Measurements from ENCODE around the gene MATN3. TPM values are rescaled to one million over a fixed set of nuclear protein-coding genes. Genes with fewer than 3 reads are reported as not detected.

Gene MATN3
- total RNA-seq, 1 donor from 2014 or later = 0.32 TPM

- H3K27ac Mint-ChIP-seq (ENCODE audit: unreplicated experiment) = no peak overlapping the region
- no peaks in the 10 kb centered on the region for H3K9me3 Mint-ChIP-seq (ENCODE audit: unreplicated experiment)
- H3K36me3 Mint-ChIP-seq (ENCODE audit: unreplicated experiment) = no peaks in the 10 kb centered on the region
- no peaks in the 10 kb centered on the region for H3K4me1 Mint-ChIP-seq (ENCODE audit: low read depth, unreplicated experiment)
- no peak overlapping the region for H3K4me3 Mint-ChIP-seq (ENCODE audit: unreplicated experiment)
- DNase-seq = no peak
- no peaks in the 10 kb centered on the region for H3K27me3 Mint-ChIP-seq (ENCODE audit: unreplicated experiment)
- TF ChIP-seq, protein P1, sequence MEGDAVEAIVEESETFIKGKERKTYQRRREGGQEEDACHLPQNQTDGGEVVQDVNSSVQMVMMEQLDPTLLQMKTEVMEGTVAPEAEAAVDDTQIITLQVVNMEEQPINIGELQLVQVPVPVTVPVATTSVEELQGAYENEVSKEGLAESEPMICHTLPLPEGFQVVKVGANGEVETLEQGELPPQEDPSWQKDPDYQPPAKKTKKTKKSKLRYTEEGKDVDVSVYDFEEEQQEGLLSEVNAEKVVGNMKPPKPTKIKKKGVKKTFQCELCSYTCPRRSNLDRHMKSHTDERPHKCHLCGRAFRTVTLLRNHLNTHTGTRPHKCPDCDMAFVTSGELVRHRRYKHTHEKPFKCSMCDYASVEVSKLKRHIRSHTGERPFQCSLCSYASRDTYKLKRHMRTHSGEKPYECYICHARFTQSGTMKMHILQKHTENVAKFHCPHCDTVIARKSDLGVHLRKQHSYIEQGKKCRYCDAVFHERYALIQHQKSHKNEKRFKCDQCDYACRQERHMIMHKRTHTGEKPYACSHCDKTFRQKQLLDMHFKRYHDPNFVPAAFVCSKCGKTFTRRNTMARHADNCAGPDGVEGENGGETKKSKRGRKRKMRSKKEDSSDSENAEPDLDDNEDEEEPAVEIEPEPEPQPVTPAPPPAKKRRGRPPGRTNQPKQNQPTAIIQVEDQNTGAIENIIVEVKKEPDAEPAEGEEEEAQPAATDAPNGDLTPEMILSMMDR (IDR thresholded peaks at IDR 0.05; ENCODE audit: partially characterized antibody, unreplicated experiment) = no peak
Observed at GRCh38 chr2:20005067-20005627, 7.3 kb downstream of the MATN3 start.

DNA sequence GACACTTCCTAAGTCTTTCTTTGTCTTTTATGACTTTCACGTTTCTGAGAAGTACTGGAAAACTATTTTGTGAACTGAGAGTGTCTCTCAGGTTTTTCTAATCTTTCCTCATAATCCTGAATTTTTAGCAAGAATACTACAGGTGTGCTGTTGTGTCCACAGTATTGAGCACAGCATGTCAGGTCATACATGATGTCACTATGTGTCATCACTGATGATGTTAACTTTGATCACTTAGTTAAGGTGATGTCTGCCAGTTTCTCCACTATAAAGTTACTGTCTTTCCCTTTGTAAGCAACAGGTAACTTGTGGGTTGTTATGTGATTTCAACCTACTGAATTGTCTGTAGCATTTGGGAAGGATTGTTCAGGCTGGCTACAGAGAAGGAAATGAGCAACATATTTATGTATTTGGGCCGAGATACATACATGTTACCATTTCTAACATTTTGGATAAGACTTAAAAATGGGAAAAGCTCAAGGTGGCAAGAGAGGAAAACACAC is 11.1 kb downstream of the MATN3 start:
- TF ChIP-seq, protein P1 (IDR thresholded peaks at IDR 0.05; ENCODE audit: partially characterized antibody, unreplicated experiment) = no peak
- Mint-ChIP-seq H3K36me3 (ENCODE audit: unreplicated experiment) (no peaks in the 10 kb centered on the region), H3K27me3 (ENCODE audit: unreplicated experiment) (peaks cover 3% of the 10 kb centered on the region), H3K9me3 (ENCODE audit: unreplicated experiment) (no peaks in the 10 kb centered on the region), H3K4me1 (ENCODE audit: low read depth, unreplicated experiment) (no peaks in the 10 kb centered on the region), H3K27ac (ENCODE audit: unreplicated experiment) (no peak overlapping the region), H3K4me3 (ENCODE audit: unreplicated experiment) (no peak overlapping the region)
- DNase-seq = no peak

GRCh38 chr2:19993731-19994130 is 18.7 kb downstream of the MATN3 start:
- no peak for DNase-seq
- no peaks in the 10 kb centered on the region for H3K36me3 Mint-ChIP-seq (ENCODE audit: unreplicated experiment)
- no peaks in the 10 kb centered on the region for H3K9me3 Mint-ChIP-seq (ENCODE audit: unreplicated experiment)
- H3K4me1 Mint-ChIP-seq (ENCODE audit: low read depth, unreplicated experiment) = peaks cover 6% of the 10 kb centered on the region
- TF ChIP-seq, protein P1 (IDR thresholded peaks at IDR 0.05; ENCODE audit: partially characterized antibody, unreplicated experiment) = no peak
- H3K27ac Mint-ChIP-seq (ENCODE audit: unreplicated experiment) = no peak overlapping the region
- no peaks in the 10 kb centered on the region for H3K27me3 Mint-ChIP-seq (ENCODE audit: unreplicated experiment)
- H3K4me3 Mint-ChIP-seq (ENCODE audit: unreplicated experiment) = no peak overlapping the region

GRCh38 chr2:19991895-19992294 is 20.6 kb downstream of the MATN3 start:
- Mint-ChIP-seq H3K9me3 (ENCODE audit: unreplicated experiment) (no peaks in the 10 kb centered on the region), H3K4me3 (ENCODE audit: unreplicated experiment) (no peak overlapping the region), H3K27me3 (ENCODE audit: unreplicated experiment) (no peaks in the 10 kb centered on the region), H3K4me1 (ENCODE audit: low read depth, unreplicated experiment) (peaks cover 6% of the 10 kb centered on the region), H3K27ac (ENCODE audit: unreplicated experiment) (no peak overlapping the region), H3K36me3 (ENCODE audit: unreplicated experiment) (no peaks in the 10 kb centered on the region)
- no peak for DNase-seq
- TF ChIP-seq, protein P1 (IDR thresholded peaks at IDR 0.05; ENCODE audit: partially characterized antibody, unreplicated experiment) = no peak

DNA sequence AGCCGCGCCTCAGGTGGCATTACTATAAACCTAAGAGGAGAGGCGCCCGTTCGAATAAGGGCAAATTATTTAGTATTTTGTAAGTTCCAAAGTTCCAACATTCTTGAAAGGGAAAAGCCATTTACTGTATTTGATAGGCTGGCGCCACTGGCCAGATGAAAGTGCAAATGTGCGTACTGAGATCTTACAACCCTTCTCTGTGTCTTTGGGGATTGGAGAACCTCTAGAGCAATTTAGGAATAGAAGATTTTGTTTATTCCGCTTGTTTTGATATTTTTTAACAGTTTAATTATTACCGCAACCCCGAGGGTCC is 22.1 kb downstream of the MATN3 start:
- DNase-seq = no peak
- H3K36me3 Mint-ChIP-seq (ENCODE audit: unreplicated experiment) = no peaks in the 10 kb centered on the region
- H3K4me3 Mint-ChIP-seq (ENCODE audit: unreplicated experiment) = peak overlapping the region; percentile 96
- no peaks in the 10 kb centered on the region for H3K9me3 Mint-ChIP-seq (ENCODE audit: unreplicated experiment)
- TF ChIP-seq, protein P1 (IDR thresholded peaks at IDR 0.05; ENCODE audit: partially characterized antibody, unreplicated experiment) = no peak
- H3K27me3 Mint-ChIP-seq (ENCODE audit: unreplicated experiment) = no peaks in the 10 kb centered on the region
- peak overlapping the region; percentile 75 for H3K27ac Mint-ChIP-seq (ENCODE audit: unreplicated experiment)
- peaks cover 6% of the 10 kb centered on the region for H3K4me1 Mint-ChIP-seq (ENCODE audit: low read depth, unreplicated experiment)
